GM19099 (cell line): ENCODE data around the gene CAPN11.

Experiments used
- POLR2A ChIP-seq: IDR thresholded peaks from 3 replicates; pipeline ENCODE4 v1.6.1; 2011; ENCODE audit warnings: low read depth; ENCODE audit not compliant: insufficient read length; ENCODE audit errors: extremely low read depth

Gene CAPN11

DNA sequence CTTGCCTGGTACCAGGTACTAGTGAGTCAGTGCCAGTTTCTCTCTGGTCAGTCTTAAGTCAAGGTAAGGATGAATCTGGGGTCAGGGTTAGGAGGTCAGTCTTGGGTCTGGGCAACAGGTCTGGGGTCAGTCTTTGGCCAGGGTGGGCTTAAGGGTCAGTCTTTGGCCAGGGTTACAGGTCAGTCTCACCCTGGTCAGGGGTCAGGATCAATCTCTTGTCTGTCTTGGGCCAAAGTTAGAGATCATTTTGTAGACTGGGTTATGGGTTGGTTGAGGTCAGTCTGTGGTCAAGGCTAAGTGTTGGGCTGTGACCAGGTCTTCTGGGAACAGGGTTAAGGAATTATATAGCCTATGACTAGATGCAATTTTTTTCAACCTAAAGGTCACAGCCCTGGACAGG, 12.8 kb upstream of the CAPN11 start:
- TF ChIP-seq POLR2A: no peak

DNA sequence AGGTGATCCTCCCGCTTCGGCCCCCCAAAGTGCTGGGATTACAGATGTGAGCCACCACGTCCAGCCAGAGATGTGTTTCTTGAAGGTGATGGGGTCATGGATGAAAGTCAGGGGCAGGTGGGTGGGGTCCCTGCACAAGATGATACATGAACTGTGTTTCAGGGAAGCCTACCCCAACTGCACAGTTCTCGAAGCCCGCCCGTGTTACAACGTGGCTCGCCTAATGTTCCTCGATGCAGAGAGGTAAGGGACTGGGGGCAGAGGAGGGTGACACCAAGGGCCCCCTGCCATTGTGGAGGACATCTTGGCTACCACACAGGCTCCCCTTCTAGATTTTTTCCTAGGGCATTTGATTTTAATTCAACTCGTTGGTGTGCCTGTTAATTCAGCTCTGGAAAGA, 11.9 kb upstream of the CAPN11 start:
- TF ChIP-seq POLR2A: no peak

DNA sequence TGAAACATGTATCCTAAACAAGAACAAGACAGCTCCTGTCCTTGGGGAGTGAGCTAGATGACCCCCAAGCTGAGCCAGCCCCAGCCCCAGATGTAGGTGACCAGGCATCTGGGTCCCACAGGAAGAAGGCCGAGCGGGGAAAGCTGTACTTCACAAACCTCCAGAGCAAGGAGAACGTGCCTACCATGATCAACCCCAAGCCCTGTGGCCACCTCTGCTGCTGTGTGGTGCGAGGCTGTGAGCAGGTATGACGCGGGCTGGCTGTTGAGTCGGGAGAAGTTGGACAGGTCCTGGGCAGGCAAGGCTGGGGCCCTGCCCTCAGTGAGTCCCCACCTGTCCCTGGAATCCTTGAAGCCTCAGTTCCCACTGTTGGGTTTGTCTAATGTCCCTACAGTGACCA, 11.4 kb upstream of the CAPN11 start:
- no peak for TF ChIP-seq POLR2A

- TF ChIP-seq POLR2A: no peak
Observed at GRCh38 chr6:44148306-44148705, 10.3 kb upstream of the CAPN11 start.

GRCh38 chr6:44149369-44150012, 9.1 kb upstream of the CAPN11 start:
- no peak for TF ChIP-seq POLR2A

- TF ChIP-seq POLR2A: no peak
Observed at GRCh38 chr6:44150317-44150917, 8.2 kb upstream of the CAPN11 start.

DNA sequence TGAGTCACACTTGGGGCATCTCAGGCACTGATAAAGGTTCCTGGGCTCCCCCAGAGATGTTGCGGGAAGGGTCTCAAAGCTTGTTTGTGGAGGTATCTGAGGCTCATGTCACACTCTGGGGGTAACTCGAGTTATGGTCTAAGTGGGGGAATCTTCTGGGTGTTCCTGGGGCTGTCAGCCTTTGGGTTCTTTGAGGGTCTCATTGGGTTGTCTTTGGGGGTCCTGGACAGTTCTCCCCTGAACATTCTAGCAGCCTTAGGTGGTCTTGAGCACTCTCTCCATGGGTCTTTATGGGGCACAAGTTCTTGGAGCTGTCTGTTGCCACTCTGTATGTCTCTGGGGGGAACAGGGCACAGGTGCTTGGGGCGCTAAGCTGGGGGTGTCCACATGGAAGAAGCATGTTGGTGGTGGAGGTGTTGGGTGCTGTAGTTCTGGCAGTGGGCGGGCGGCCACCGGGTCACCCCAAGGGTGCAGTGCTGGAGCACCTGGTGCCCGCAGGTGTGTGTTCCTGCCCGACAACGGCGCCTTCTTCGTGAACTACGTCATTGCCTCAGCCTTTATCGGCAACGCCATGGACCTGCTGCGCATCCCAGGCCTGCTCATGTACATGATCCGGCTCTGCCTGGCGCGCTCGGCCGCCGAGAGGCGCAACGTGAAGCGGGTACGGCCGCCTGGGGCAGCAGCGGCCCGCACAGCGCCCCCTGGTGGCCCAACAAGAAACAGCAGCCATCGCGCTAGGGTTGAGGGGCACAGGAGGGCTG, 7.1 kb upstream of the CAPN11 start:
- no peak for TF ChIP-seq POLR2A

- no peak for TF ChIP-seq POLR2A
Observed at GRCh38 chr6:44152109-44152461, 6.5 kb upstream of the CAPN11 start.

DNA sequence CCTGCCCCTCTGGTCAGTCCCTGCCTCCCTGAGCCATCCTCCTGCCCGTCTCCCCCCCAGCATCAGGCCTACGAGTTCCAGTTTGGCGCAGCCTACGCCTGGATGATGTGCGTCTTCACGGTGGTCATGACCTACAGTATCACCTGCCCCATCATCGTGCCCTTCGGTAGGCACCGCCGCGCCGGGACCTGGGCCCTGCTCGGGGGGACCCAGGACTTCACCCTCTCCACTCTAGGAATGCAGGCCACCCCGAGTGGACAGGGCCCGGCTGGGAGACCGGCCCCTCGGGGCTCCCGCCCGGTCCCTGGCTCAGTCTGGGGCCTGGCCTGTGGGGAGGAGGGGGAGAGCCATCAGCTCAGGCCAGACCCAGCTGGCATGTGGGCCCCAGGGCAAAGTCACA, 6.1 kb upstream of the CAPN11 start:
- no peak for TF ChIP-seq POLR2A

DNA sequence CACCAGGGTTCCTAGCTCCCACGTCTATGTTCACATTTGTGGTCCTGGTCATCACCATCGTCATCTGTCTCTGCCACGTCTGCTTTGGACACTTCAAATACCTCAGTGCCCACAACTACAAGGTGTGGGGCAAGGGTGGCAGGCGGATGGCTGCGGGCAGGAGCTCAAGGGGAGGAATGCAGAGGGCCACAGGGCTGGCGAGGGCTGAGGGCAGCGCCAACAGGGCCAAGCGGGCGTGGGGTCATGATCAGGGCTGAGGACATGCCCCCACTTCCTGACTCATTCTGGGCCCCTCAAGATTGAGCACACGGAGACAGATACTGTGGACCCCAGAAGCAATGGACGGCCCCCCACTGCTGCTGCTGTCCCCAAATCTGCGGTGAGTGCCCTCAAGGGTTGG, 4.6 kb upstream of the CAPN11 start:
- no peak for TF ChIP-seq POLR2A

- no peak for TF ChIP-seq POLR2A
Observed at GRCh38 chr6:44156494-44157151, 2.0 kb upstream of the CAPN11 start.

- TF ChIP-seq POLR2A: no peak
Observed at GRCh38 chr6:44157152-44157521, 1.5 kb upstream of the CAPN11 start.

DNA sequence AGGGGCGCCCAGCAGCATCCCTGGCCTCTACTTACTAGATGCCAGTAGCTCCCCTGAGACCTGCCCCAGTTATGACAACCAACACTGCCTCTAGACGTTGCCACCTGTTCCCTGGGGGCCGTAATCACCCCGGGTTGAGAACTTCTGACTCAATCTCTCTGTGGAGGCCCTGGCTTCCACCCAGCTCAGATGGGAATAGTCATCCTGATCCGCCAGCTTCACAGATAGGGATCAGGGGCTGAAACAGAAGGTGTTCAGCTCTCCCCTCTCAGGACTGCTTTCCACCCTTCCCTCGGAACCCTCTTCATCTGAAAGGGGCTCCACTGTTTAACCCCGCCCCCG, 3.3 kb downstream of the CAPN11 start:
- TF ChIP-seq POLR2A: no peak

DNA sequence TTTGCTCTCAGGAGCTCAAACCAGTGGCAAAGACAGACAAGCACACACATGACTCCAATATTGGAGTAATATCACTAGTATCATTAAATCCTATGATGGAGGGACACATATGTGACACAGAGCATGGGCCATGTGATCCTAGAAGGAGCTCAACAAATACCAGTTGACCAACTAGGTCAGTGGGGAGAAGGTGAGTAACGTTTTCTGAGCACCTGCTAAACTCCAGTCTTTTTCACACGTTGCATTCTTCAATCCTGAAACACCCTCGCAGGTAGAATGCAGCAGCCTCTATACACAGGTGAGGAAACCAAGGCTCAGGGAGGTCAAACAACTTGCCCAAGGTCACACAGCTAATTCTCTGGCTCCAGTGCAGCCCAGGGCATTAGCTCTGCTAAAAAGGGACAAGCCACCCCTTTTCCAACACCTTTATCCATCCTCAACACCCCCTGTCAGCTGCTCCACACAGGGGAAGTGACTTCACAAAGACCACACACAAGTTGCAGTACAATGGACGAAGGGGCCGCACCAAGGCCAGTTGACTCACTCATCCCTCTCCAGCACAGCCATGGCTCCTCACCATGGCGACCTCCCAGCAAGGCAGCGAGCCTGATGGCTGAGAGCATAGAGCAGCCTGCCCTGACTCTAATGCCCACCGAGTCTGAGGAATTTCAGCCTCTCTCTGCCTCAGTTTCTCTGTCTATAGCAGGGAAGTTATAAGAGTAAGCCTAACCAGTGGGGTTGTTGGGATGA, 4.4 kb downstream of the CAPN11 start:
- TF ChIP-seq POLR2A: no peak

DNA sequence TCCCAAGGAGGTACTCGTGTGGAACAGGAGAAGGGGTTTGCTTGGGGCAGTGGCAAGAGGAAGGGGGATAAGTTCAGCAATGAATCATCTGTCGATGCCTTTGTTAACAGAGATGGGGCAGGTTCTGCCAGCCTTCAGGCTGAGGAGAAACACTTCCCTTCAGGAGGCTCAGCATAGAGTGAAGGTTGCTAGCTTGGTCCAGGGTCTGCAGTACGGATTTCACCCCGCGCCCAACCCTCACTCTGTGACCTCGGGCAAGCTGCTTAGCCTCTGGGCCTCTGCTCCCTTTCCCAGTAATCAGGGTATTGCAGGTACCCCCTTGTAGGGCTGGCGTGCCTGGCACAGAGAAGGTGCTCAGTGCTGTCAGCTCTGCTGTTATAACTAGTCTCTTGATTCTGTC, 7.5 kb downstream of the CAPN11 start:
- TF ChIP-seq POLR2A: no peak

DNA sequence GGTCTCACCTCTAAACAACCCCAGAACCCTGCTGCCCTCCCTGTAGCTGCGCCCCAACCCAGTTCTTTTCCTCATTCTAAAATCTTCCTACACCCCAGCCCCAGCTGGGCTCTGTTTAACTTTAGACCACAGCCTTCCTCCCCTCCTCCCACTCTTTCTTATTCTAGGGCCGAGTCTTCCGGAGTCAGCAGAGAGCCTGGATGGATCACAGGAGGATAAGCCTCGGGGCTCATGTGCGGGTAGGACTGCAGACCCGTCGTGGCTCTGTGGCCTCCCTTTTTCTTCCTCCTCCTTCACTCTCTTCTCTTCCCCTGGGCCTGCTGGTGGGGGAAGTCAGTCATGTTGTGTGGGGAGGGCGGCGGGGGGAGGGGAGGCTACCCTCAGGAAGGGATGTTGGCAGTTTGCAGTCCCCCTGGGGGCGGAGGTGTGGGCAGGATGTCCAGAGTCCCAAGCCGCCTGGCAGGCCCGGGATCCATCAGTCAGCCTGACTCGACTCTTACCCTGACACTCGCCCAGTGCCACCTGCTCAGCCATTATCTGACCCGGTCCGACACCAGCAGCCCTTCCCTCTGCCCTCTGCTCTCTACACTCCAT, 8.1 kb downstream of the CAPN11 start:
- TF ChIP-seq POLR2A: no peak

DNA sequence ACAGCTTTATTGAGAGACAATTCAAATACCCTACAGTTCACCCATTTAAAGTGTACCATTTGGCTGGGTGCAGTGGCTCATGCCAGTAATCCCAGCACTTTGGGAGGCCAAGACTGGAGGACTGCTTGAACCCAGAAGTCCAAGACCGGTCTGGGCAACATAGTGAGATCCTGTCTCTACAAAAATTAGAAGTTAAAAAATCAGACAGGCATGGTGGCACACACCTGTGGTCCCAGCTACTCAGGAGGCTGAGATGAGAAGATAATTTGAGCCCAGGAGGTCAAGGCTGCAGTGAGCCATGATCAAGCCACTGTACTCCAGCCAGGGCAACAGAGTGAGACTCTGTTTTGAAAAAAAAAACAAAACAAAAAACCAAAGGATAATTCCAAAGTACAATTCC, 8.9 kb downstream of the CAPN11 start:
- no peak for TF ChIP-seq POLR2A
